ENCODE data around the gene WBP1.

The WBP1 gene

GRCh38 chr2:74507926-74508520 is 49.8 kb downstream of the WBP1 start:
- DNase-seq (ENCODE audit: low read depth): peak; percentile 45
- no peak for TF ChIP-seq CTCF (IDR thresholded peaks at IDR 0.05; ENCODE audit: insufficient read depth, low read depth, low read length, missing control alignments)
- peak overlapping the region; percentile 97 for H3K4me3 ChIP-seq (ENCODE audit: low read length)

DNA sequence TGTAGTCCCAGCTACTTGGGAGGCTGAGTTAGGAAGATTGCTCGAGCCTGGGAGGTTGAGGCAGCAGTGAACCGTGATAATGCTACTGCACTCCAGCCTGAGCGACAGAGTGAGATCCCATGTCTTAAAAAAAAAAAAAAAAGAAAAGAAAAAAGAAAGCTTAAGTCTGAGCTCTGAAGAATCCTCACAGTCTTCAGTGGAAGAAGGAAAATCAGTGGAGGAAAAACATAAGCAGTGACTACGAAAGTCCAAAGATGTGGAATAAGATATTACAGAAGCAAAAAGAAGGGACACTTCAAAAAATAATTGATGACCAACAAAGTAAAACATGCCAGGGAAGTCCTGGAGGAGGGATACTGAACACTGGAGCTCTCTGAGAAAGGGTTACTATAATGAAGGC is 52.0 kb downstream of the WBP1 start:
- no peak overlapping the region for H3K4me3 ChIP-seq (ENCODE audit: low read length)
- no peak for DNase-seq (ENCODE audit: low read depth)
- no peak for TF ChIP-seq CTCF (IDR thresholded peaks at IDR 0.05; ENCODE audit: insufficient read depth, low read depth, low read length, missing control alignments)

Measured in epithelial cell of esophagus (primary cell).